Measurements from ENCODE around the gene IRS1.

IRS1 gene

DNA sequence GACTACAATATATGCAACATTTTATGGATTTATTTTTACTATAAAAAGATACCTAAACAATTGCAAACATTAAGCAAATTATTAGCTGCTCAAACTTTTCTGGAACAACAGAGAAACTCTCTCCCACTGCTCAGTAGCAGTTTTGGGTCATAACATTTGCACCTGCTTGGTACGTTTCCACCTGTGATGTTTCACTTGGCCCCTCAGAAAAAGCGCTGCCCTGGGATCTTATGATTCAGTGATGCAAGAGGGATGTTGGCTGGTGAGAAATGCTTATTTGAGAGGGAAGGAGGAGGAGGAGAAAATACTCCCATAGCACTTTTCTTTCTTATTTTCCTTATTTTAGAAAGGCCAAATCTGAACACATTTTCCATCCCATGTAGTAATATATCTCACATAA, 9.2 kb downstream of the IRS1 start:
- Mint-ChIP-seq H3K27me3 (peaks cover 26% of the 10 kb centered on the region), H3K27ac (no peak overlapping the region), H3K4me1 (ENCODE audit: low read depth) (peaks cover 11% of the 10 kb centered on the region), H3K4me3 (no peak overlapping the region), H3K9me3 (no peaks in the 10 kb centered on the region), H3K36me3 (ENCODE audit: low read depth) (peaks cover 9% of the 10 kb centered on the region)
- intact Hi-C loops (cut with micrococcal nuclease), result loop anchor here (5.0 kb wide), 1 partner anchor 47 kb away; the partner anchor contains the start of gene RHBDD1

GRCh38 chr2:226790011-226790410, 9.6 kb downstream of the IRS1 start:
- Mint-ChIP-seq H3K27me3 (peaks cover 24% of the 10 kb centered on the region), H3K4me1 (ENCODE audit: low read depth) (peaks cover 11% of the 10 kb centered on the region), H3K27ac (no peak overlapping the region), H3K36me3 (ENCODE audit: low read depth) (peaks cover 9% of the 10 kb centered on the region), H3K4me3 (no peak overlapping the region), H3K9me3 (no peaks in the 10 kb centered on the region)
- intact Hi-C loops (cut with micrococcal nuclease), result loop anchor here (5.0 kb wide), 1 partner anchor 47 kb away; the partner anchor contains the start of gene RHBDD1

GRCh38 chr2:226788881-226789490, 10.6 kb downstream of the IRS1 start:
- H3K36me3 Mint-ChIP-seq (ENCODE audit: low read depth), result peaks cover 9% of the 10 kb centered on the region
- intact Hi-C loops (cut with micrococcal nuclease), result no loop called here

DNA sequence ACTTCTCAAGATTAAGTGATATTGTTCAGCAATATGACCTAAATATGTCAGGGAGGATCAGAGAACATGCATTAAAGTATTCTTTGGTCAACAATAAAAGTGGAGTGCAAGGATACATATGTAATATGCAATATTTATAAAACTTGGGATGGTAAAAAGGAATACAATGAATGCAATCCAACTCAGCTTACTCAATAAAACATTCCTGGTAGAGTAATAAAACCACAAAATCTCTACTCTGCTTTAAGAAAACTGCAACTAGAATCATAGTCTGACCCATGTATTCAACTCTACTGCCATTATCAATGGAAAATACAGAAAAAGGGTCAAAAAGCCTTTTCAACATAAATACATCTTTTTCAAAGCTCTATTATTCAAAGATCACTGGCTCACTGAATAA, 11.6 kb downstream of the IRS1 start:
- peaks cover 26% of the 10 kb centered on the region for H3K27me3 Mint-ChIP-seq
- no peak overlapping the region for H3K4me3 Mint-ChIP-seq
- peaks cover 9% of the 10 kb centered on the region for H3K36me3 Mint-ChIP-seq (ENCODE audit: low read depth)
- H3K27ac Mint-ChIP-seq, result no peak overlapping the region
- H3K9me3 Mint-ChIP-seq, result no peaks in the 10 kb centered on the region
- intact Hi-C loops (cut with micrococcal nuclease), result no loop called here
- H3K4me1 Mint-ChIP-seq (ENCODE audit: low read depth), result peaks cover 11% of the 10 kb centered on the region

More at GRCh38 chr2:226788881-226789490, 10.6 kb downstream of the IRS1 start:
- H3K27me3 Mint-ChIP-seq, result peaks cover 24% of the 10 kb centered on the region
- peaks cover 11% of the 10 kb centered on the region for H3K4me1 Mint-ChIP-seq (ENCODE audit: low read depth)
- H3K27ac Mint-ChIP-seq, result no peak overlapping the region
- H3K4me3 Mint-ChIP-seq, result no peak overlapping the region
- no peaks in the 10 kb centered on the region for H3K9me3 Mint-ChIP-seq

GRCh38 chr2:226783885-226784284, 15.7 kb downstream of the IRS1 start:
- Mint-ChIP-seq H3K27me3 (peaks cover 10% of the 10 kb centered on the region), H3K4me3 (no peak overlapping the region), H3K36me3 (ENCODE audit: low read depth) (no peaks in the 10 kb centered on the region), H3K4me1 (ENCODE audit: low read depth) (peaks cover under 1% of the 10 kb centered on the region), H3K9me3 (no peaks in the 10 kb centered on the region), H3K27ac (no peak overlapping the region)
- intact Hi-C loops (cut with micrococcal nuclease), result no loop called here

DNA sequence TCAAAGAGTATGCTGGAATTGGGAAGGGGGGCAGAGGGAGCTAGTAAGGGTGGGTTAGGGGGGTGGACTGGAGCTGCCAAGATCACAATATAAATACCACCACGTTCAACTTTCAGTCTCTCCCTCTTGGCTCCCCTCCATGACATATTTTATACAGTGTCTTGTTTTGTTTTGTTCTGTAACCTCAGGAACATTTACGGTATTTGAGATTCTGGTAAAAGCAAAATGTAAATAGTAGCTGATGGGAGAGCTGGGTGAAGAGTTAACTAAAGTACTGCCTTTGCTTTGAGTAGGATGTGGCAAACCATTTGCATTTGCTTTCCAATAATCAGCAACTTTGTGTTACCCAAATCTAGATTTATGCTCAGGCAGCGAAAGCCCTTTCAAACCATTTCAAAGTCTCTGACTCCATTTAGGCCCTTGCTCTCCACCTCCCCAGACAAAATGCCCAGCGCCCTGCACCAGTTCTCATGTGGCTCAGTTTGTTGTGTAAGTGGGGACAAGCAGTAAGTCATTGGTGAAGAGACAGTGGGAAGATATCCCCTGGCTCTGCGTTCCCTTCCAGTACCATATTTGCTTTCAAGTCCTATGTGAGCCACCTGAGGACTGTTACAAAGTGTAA, 17.4 kb downstream of the IRS1 start:
- H3K9me3 Mint-ChIP-seq, result no peaks in the 10 kb centered on the region
- peaks cover 9% of the 10 kb centered on the region for H3K27me3 Mint-ChIP-seq
- no peaks in the 10 kb centered on the region for H3K36me3 Mint-ChIP-seq (ENCODE audit: low read depth)
- peaks cover 5% of the 10 kb centered on the region for H3K4me1 Mint-ChIP-seq (ENCODE audit: low read depth)
- no peak overlapping the region for H3K4me3 Mint-ChIP-seq
- no peak overlapping the region for H3K27ac Mint-ChIP-seq
- intact Hi-C loops (cut with micrococcal nuclease), result no loop called here

- Mint-ChIP-seq H3K27me3 (peaks cover 2% of the 10 kb centered on the region), H3K4me1 (ENCODE audit: low read depth) (peaks cover 5% of the 10 kb centered on the region), H3K36me3 (ENCODE audit: low read depth) (no peaks in the 10 kb centered on the region), H3K4me3 (no peak overlapping the region), H3K27ac (no peak overlapping the region), H3K9me3 (peaks cover under 1% of the 10 kb centered on the region)
- intact Hi-C loops (cut with micrococcal nuclease), result no loop called here
Measured at GRCh38 chr2:226780431-226780830, 19.2 kb downstream of the IRS1 start.

- Mint-ChIP-seq H3K9me3 (peaks cover 11% of the 10 kb centered on the region), H3K4me3 (no peak overlapping the region), H3K27ac (no peak overlapping the region), H3K36me3 (ENCODE audit: low read depth) (no peaks in the 10 kb centered on the region), H3K27me3 (peaks cover 8% of the 10 kb centered on the region), H3K4me1 (ENCODE audit: low read depth) (peaks cover 8% of the 10 kb centered on the region)
- intact Hi-C loops (cut with micrococcal nuclease), result no loop called here
Measured at GRCh38 chr2:226777611-226778010, 22.0 kb downstream of the IRS1 start.

DNA sequence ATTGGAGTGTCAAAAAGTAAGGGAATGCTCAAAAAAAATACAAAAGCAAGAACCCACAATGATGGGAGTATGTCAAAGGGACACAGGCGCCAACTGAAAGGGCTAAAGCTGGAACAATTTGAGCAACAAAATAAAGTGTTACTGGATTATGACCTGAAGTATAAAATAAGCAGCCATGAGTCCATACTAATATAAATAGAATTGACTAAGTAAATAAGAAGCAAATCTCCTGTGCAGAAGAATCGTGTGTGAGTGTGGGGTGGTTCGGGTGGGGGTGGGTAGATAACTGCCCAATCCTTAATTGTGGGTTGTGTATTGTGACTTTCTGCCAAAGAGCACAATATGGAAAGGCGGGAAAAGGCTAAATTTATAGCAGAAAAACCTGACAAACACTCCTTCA, 23.5 kb downstream of the IRS1 start:
- Mint-ChIP-seq H3K27me3 (peaks cover 10% of the 10 kb centered on the region), H3K36me3 (ENCODE audit: low read depth) (no peaks in the 10 kb centered on the region), H3K9me3 (peaks cover 11% of the 10 kb centered on the region), H3K27ac (no peak overlapping the region), H3K4me1 (ENCODE audit: low read depth) (peaks cover 16% of the 10 kb centered on the region), H3K4me3 (no peak overlapping the region)
- intact Hi-C loops (cut with micrococcal nuclease), result no loop called here

DNA sequence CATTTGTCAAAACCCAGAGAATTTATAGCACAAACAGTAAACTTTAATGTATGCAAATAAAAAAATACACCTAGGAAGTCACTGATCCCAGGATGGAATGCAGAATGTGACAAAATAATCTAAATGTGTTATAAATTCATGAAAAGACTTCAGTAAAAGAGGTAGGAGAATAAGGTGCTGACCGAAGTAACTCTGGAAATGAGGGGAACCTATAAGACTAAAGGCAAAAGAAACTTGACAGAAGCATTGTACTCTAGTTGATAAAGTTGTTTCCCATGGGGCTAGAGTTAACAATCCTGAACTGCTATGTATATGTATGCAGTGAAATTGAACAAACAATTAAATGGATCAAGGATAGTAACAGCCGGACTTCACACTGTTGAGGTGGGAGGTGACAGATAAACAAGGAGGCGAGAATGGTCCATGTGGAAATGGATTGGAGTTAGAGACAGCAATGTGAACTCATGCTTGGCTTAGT, 24.5 kb downstream of the IRS1 start:
- intact Hi-C loops (cut with micrococcal nuclease), result no loop called here
- Mint-ChIP-seq H3K9me3 (peaks cover 11% of the 10 kb centered on the region), H3K36me3 (ENCODE audit: low read depth) (no peaks in the 10 kb centered on the region), H3K4me3 (no peak overlapping the region), H3K4me1 (ENCODE audit: low read depth) (peaks cover 16% of the 10 kb centered on the region), H3K27me3 (peaks cover 12% of the 10 kb centered on the region), H3K27ac (no peak overlapping the region)

DNA sequence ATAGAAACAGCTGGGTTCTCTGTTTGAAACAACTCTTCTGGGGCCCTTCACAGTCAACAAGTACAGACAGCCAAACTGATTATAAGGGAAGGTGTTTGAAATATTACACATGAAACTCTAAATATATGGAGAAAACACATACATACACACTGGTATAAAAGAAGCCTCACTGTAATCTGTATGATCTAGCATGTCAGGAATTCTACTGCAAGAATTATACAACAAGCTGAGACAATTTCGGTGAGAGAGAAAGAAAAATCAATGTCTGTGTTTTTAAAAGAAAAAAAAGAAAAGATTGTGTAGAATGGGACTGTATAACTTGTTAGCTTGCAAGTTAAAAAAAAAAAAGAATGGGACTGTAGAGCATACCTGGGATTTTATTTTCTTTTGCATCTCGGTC, 26.3 kb downstream of the IRS1 start:
- peaks cover 12% of the 10 kb centered on the region for H3K27me3 Mint-ChIP-seq
- no peak overlapping the region for H3K27ac Mint-ChIP-seq
- peaks cover 11% of the 10 kb centered on the region for H3K9me3 Mint-ChIP-seq
- intact Hi-C loops (cut with micrococcal nuclease), result no loop called here
- H3K36me3 Mint-ChIP-seq (ENCODE audit: low read depth), result no peaks in the 10 kb centered on the region
- H3K4me1 Mint-ChIP-seq (ENCODE audit: low read depth), result peaks cover 11% of the 10 kb centered on the region
- H3K4me3 Mint-ChIP-seq, result no peak overlapping the region

GRCh38 chr2:226772389-226773179, 27.0 kb downstream of the IRS1 start:
- Mint-ChIP-seq H3K27me3 (peaks cover 12% of the 10 kb centered on the region), H3K27ac (no peak overlapping the region), H3K4me1 (ENCODE audit: low read depth) (peaks cover 11% of the 10 kb centered on the region), H3K4me3 (no peak overlapping the region), H3K36me3 (ENCODE audit: low read depth) (no peaks in the 10 kb centered on the region), H3K9me3 (peaks cover 11% of the 10 kb centered on the region)
- intact Hi-C loops (cut with micrococcal nuclease), result no loop called here

GRCh38 chr2:226771067-226771466, 28.6 kb downstream of the IRS1 start:
- H3K36me3 Mint-ChIP-seq (ENCODE audit: low read depth), result no peaks in the 10 kb centered on the region
- intact Hi-C loops (cut with micrococcal nuclease), result no loop called here
- peaks cover 11% of the 10 kb centered on the region for H3K4me1 Mint-ChIP-seq (ENCODE audit: low read depth)
- H3K4me3 Mint-ChIP-seq, result no peak overlapping the region
- H3K27me3 Mint-ChIP-seq, result peaks cover 12% of the 10 kb centered on the region
- no peak overlapping the region for H3K27ac Mint-ChIP-seq
- H3K9me3 Mint-ChIP-seq, result peaks cover 11% of the 10 kb centered on the region
